COLO829 (cell line): ENCODE measurements around the gene NAALADL2.
"Not testable (repeated sequence)": the region's sequence is repeated elsewhere in the genome, so short reads cannot be mapped to it uniquely, and the experiment has no call there.

ENCODE experiments used
- DNase-seq: peaks from one replicate; pipeline ENCODE4 v3.0.0; 2012; ENCODE audit warnings: low spot score

Gene NAALADL2

DNA sequence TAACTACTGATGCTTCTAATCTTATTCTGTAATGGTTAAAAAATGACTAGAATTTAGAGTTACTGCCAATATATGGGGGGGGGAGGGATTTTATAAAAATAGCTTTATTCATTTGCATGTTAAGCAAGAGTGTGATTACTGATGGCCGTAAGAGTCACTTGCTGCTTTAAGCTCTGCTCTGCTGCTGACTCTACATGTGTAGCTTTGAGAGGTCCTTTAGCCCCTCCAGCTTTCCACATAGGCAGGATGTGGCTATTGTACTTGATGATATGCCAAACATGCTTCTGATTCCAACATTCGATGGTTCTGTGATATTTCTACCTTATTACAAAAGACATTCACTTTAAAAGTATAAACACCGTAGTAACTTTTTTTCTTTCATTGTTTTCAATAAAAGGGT, 511.3 kb downstream of the NAALADL2 start:
- not testable (repeated sequence) for DNase-seq

GRCh38 chr3:175371187-175371586, 512.1 kb downstream of the NAALADL2 start:
- not testable (repeated sequence) for DNase-seq

- no peak for DNase-seq
These were observed 515.6 kb downstream of the NAALADL2 start for GRCh38 chr3:175374705-175375104.

DNA sequence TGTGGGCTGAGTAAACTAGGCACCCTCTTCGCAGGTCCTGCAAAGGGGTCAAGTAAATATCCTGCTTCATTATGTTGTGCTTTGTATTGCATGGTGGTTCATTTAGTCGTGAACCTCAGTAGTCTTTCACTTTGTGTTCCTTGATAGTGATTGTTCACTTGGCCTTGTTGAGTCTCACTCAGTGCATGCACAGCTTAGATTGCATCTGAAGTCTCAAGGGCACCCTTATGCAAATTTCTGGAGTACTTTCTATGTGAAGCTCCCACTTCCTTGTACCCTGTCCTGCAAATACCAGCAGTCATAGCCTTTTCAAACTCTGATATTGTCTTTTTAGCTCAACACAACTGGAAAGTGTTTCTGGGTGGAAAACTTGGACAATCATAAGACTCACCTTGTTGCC, 519.2 kb downstream of the NAALADL2 start:
- no peak for DNase-seq

- DNase-seq = no peak
These were observed 522.6 kb downstream of the NAALADL2 start for GRCh38 chr3:175381685-175382084.

DNA sequence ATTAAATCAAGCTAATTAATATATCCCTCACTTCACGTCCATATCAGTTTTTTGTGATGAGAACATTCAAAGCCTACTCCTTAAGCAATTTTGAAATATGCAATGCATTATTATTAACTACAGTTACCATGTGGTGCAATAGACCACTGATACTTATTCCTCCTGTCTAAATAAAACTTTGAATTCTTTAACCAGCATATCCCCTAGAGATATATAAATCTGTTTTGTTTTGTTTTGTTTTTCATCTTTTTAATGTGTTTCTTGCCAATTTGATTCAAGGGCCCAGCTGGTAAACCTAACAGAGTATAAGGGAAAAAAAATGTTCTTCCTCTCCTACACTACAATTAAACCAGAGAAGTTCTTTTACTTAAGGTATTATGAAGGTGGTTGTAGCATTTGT, 524.2 kb downstream of the NAALADL2 start:
- DNase-seq = no peak

DNA sequence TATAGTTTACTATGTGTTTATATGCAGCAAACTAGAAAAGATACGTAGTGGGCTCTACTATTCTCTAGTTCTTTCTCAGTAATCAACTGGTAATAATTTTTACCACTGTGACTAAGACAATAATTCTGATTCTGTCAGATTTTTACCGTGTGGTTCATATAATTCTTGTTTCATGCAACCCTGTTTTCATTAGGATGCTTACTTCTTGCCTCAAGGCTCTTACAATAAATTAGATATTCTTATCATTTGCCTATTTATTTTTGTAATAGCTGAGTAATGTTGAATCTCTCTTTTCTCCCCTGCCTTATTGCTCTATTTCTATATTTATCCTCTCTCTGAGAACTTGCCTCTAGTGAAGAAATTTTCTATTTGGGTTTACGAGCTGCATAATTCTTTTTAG, 524.7 kb downstream of the NAALADL2 start:
- DNase-seq = no peak

DNA sequence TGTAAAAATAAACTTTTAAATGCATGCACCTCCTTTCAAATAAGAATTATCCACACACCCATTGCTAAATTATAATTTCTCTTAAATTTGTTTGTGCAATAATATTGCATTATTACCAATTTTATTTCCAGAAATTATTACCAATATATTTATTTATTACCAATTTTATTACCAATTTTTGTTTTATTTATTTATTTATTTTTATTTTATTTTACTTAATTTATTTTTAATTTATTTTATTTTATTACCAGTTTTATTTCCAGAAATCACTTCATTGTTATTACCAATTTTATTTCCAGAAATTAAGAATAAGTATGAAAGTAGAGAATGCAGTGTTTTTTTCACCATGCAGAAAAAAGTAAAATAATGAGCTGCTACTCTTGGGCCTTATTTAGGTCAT, 525.4 kb downstream of the NAALADL2 start:
- DNase-seq = no peak

- peak; percentile 70 for DNase-seq
These were observed 527.5 kb downstream of the NAALADL2 start for GRCh38 chr3:175386630-175387029.

GRCh38 chr3:175389560-175389959, 530.4 kb downstream of the NAALADL2 start:
- DNase-seq = no peak

GRCh38 chr3:175391601-175392000, 532.5 kb downstream of the NAALADL2 start:
- DNase-seq = no peak

DNA sequence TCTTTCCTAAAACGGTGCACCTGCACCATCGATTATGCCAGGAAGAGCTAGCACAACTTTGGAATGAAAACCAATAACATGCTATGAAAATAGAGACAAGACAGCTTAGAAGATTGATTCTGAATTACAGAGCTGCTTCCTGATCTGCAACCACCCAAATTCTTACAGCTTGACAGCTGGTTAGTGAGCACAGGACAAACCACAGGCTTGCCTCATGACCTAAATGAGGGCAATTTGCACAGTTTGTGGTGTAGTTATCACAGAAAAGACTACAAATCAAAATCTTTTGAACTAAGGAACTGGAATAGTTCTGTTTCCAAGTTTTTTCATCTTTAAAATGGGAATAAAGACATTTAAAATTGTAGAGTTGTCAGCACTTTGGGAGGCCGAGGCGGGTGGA, 533.5 kb downstream of the NAALADL2 start:
- no peak for DNase-seq

DNA sequence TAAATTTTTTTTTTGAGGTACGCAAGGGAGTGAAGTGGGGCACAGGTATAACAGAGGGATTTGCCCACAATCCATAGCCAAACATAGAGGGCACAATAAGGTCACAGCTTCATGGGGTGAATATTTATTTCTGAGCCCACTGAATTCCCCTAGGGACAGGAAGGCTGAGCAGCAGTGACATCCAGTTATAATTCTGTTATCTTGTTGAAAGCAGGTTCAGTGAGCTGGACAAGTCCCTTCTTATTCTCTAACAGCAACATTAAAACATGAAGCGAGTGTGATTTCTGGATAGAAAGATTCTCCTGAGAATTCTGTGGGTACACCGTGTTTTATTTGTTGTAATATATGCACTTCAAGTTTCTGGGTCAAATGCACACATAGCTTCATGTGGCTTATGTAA, 538.2 kb downstream of the NAALADL2 start:
- DNase-seq = no peak

- DNase-seq = no peak
These were observed 539.5 kb downstream of the NAALADL2 start for GRCh38 chr3:175398676-175399075.

DNA sequence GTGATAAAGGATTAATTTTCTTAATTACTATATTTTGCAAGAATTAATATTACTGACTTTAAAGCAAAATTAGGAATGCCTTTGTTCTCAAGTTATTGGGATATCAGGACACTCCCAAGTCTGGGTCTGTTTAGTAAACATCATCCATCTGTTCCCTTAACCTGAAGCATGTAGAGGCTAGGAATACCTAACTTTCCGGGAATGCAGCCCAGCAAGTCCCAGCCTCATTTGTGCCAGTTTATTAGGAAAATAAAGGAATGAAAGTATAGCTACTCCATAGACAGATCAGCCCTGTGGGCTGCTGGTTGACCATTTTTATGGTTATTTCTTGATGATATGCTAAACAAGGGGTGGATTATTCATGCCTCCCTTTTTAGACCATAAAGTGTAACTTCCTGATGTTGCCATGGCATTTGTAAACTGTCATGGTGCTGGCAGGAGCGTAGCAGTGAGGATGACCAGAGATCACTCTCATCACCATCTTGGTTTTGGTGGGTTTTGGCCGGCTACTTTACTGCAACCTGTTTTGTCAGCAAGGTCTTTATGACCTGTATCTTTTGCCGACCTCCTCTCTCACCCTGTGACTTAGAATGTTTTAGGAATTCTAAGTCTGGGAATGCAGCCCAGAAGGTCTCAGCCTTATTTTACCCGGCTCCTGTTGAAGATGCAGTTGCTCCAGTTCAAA, 540.2 kb downstream of the NAALADL2 start:
- DNase-seq = no peak

GRCh38 chr3:175404027-175404426, 544.9 kb downstream of the NAALADL2 start:
- DNase-seq = no peak

DNA sequence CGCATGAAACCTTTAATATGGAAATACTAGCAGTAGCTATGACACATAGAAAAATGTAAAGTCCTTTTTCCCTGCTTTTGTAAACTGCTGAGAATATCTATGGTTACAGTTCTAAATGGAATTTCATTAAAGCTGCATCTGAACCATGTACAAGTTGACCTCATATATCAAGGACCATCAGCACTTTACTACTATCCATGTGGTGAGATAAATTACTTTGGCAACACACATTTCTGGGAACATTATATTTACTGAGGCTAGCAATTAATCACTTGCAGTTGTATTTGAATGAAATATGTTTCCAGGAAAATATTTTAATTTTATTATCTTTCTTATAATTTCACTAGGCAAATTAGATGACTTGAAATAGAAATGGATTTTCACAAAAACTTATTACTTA, 545.5 kb downstream of the NAALADL2 start:
- no peak for DNase-seq

DNA sequence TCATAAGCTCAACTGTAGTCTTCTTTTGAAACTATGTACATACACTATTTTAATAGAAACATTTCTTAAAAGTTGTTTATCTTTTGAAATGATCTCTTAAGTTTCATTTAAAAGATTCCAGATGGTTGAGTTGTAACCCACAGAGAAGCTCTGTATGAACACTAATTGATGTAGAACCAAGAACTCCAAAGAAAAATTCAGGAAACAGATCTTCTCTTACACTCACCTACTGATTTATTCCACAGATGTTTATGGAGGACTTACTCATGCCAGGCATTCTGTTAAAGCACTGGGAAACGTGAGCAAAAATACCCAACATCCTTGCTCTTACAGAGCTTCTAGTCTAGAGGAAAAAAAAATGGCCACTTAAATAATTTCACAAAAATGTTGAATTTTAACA, 551.1 kb downstream of the NAALADL2 start:
- no peak for DNase-seq

- DNase-seq = no peak
These were observed 552.3 kb downstream of the NAALADL2 start for GRCh38 chr3:175411405-175411804.

GRCh38 chr3:175411946-175412345, 552.8 kb downstream of the NAALADL2 start:
- DNase-seq = no peak

GRCh38 chr3:175413926-175414325, 554.8 kb downstream of the NAALADL2 start:
- no peak for DNase-seq

DNA sequence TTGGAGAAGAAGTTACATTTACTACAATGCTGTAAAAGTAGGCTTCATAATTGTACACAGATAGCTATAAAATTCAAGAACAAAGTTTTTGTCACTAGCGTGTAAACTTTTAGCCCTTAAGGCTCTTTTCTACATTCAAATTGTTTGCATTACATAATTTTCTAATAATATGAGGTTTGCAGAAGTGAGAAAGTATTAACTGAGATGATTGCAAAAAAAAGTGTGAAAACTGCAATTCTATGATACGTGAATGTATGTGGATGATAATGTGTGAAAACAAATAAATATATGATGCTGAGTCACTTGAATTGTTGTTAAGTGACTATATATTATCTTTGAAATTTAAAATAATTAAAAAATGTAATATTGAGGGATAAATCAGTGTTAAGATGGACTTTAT, 557.5 kb downstream of the NAALADL2 start:
- no peak for DNase-seq

DNA sequence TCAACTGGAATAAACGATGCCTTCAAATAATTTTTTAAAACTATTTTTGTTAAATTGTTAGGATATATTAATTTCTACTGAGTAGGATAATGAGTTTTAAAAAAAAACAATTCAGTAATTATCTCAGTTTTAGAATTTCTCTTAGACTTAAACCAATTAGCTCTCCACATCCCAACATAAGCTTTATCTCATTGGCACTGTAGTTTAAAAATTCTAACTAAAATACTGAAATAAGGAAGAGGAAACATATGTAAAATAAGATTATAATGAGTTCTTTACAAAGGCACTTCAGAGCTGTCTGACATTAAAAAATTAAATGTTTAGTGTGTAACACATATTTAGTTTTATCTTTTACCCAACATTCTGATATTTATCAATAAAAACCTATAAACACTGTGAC, 558.3 kb downstream of the NAALADL2 start:
- DNase-seq = no peak

- no peak for DNase-seq
These were observed 562.8 kb downstream of the NAALADL2 start for GRCh38 chr3:175421902-175422301.

GRCh38 chr3:175422744-175423143, 563.6 kb downstream of the NAALADL2 start:
- no peak for DNase-seq
